GM23338 (cell line): ENCODE data around the gene KCNIP1.

ENCODE experiments used
- CREB1 ChIP-seq: fragments of 250-450 bp; sonication (Bioruptor Pico); IDR thresholded peaks from 2 replicates; pipeline ENCODE4 v1.5.0; 2020; ENCODE audit warnings: low read depth, mild to moderate bottlenecking, moderate library complexity
- ETS1 ChIP-seq: IDR thresholded peaks from 2 replicates; pipeline ENCODE4 v1.6.1; 2016; ENCODE audit warnings: antibody characterized with exemption
- EZH2 ChIP-seq: fragments of 200-600 bp; sonication (generic); IDR thresholded peaks from one replicate; pipeline ENCODE4 v1.8.0; 2017; ENCODE audit warnings: antibody characterized with exemption, mild to moderate bottlenecking, low read depth; ENCODE audit not compliant: unreplicated experiment
- EZH2phosphoT487 ChIP-seq: fragments of 200-600 bp; sonication (generic); IDR thresholded peaks from one replicate; pipeline ENCODE4 v1.8.1; 2018; ENCODE audit warnings: antibody characterized with exemption; ENCODE audit not compliant: unreplicated experiment
- JUNB ChIP-seq: IDR thresholded peaks from one replicate; pipeline ENCODE4 v1.6.1; 2016; ENCODE audit warnings: antibody characterized with exemption; ENCODE audit not compliant: unreplicated experiment
- NANOG ChIP-seq: IDR thresholded peaks from 2 replicates; pipeline ENCODE4 v1.6.1; 2016; ENCODE audit warnings: antibody characterized with exemption, borderline replicate concordance
- POLR2AphosphoS5 ChIP-seq: IDR thresholded peaks from 2 replicates; pipeline ENCODE4 v1.6.1; 2016; ENCODE audit warnings: antibody characterized with exemption, low read depth
- REST ChIP-seq: IDR thresholded peaks from one replicate; pipeline ENCODE4 v1.6.1; 2018; ENCODE audit warnings: antibody characterized with exemption; ENCODE audit not compliant: unreplicated experiment
- STAT1 ChIP-seq: IDR thresholded peaks from one replicate; pipeline ENCODE4 v1.6.1; 2016; ENCODE audit warnings: antibody characterized with exemption; ENCODE audit not compliant: unreplicated experiment
- ZNF114 ChIP-seq: fragments of 250-450 bp; sonication (Bioruptor Pico); IDR thresholded peaks from 2 replicates; pipeline ENCODE4 v1.5.0; 2020; ENCODE audit warnings: mild to moderate bottlenecking, moderate library complexity
- ZNF331 ChIP-seq: fragments of 250-450 bp; sonication (Bioruptor Pico); IDR thresholded peaks from 2 replicates; pipeline ENCODE4 v1.5.0; 2020; ENCODE audit warnings: low read depth, mild to moderate bottlenecking, moderate library complexity
- ZNF462 ChIP-seq: fragments of 250-450 bp; sonication (Bioruptor Pico); IDR thresholded peaks from 2 replicates; pipeline ENCODE4 v1.5.0; 2020; ENCODE audit warnings: mild to moderate bottlenecking, moderate library complexity
- TF ChIP-seq, protein P1 (sequence below), 2 experiments: fragments of 200-600 bp in 1 of 2; sonication (generic) in 1 of 2; conservative IDR thresholded peaks; 2 replicates each; pipeline versions ENCODE4 v1.5.1 to v1.6.1; 2016 to 2017; ENCODE audit warnings: antibody characterized with exemption in 2 of 2, low read depth in 2 of 2, mild to moderate bottlenecking in 2 of 2, moderate library complexity in 1 of 2

DNA sequence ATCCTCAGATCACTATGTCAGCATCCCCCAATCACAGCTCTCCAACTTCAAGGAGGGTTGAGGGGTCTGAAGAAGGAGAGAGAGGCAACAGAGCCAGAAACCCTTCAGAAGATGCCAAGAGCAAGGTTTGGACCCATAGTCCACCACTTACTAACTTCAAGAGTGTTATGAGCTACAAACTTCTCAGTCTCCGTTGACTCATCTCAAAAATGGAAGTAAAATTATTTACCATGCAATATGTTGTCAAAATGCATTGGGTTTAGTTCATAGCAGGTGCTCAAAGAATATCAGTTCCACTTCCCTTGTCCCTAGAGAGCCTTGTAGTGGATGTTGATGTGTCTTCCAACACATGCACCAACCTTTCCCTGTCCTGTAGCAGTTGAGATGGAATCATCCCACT is 116.0 kb downstream of the KCNIP1 start:
- no peak for TF ChIP-seq POLR2AphosphoS5
- TF ChIP-seq, protein P1, sequence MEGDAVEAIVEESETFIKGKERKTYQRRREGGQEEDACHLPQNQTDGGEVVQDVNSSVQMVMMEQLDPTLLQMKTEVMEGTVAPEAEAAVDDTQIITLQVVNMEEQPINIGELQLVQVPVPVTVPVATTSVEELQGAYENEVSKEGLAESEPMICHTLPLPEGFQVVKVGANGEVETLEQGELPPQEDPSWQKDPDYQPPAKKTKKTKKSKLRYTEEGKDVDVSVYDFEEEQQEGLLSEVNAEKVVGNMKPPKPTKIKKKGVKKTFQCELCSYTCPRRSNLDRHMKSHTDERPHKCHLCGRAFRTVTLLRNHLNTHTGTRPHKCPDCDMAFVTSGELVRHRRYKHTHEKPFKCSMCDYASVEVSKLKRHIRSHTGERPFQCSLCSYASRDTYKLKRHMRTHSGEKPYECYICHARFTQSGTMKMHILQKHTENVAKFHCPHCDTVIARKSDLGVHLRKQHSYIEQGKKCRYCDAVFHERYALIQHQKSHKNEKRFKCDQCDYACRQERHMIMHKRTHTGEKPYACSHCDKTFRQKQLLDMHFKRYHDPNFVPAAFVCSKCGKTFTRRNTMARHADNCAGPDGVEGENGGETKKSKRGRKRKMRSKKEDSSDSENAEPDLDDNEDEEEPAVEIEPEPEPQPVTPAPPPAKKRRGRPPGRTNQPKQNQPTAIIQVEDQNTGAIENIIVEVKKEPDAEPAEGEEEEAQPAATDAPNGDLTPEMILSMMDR (conservative IDR thresholded peaks at IDR 0.05; ENCODE audit: low read depth in 2 of 2): no peak
- TF ChIP-seq EZH2phosphoT487: no peak
- no peak for TF ChIP-seq REST
- TF ChIP-seq EZH2: no peak
- TF ChIP-seq ZNF462 (CRISPR knock-in tag): no peak
- TF ChIP-seq STAT1: no peak
- TF ChIP-seq CREB1 (CRISPR knock-in tag): no peak
- TF ChIP-seq ZNF331 (CRISPR knock-in tag): no peak
- no peak for TF ChIP-seq JUNB
- no peak for TF ChIP-seq NANOG
- no peak for TF ChIP-seq ZNF114 (CRISPR knock-in tag)
- TF ChIP-seq ETS1: no peak
